RWPE1 (cell line): ENCODE results near the gene ATP9A.

ENCODE experiments used
- CTCF ChIA-PET: fragments of 350-600 bp; sonication (Branson Sonifier 250); formaldehyde crosslinking; extraction: SDS; loops from one replicate; lab custom pipeline; 2021; lab: Yijun Ruan, JAX
- POLR2A ChIA-PET: fragments of 400-600 bp; formaldehyde crosslinking; extraction: SDS; loops from one replicate; lab custom pipeline; 2020; ENCODE audit warnings: antibody characterized with exemption; ENCODE audit not compliant: low non-redundant PET; lab: Yijun Ruan, JAX
- DNase-seq: peaks from one replicate; pipeline ENCODE4 v3.0.0; 2012; ENCODE audit warnings: low spot score
- H3K27ac ChIP-seq: fragments of 450-650 bp; 2 replicates; pipeline ENCODE4 v1.5.1; 2017
- TF ChIP-seq, protein P1 (sequence below): fragments of 450-650 bp; conservative IDR thresholded peaks from 2 replicates; pipeline ENCODE4 v1.5.1; 2017; ENCODE audit warnings: low read depth, mild to moderate bottlenecking

The ATP9A gene

DNA sequence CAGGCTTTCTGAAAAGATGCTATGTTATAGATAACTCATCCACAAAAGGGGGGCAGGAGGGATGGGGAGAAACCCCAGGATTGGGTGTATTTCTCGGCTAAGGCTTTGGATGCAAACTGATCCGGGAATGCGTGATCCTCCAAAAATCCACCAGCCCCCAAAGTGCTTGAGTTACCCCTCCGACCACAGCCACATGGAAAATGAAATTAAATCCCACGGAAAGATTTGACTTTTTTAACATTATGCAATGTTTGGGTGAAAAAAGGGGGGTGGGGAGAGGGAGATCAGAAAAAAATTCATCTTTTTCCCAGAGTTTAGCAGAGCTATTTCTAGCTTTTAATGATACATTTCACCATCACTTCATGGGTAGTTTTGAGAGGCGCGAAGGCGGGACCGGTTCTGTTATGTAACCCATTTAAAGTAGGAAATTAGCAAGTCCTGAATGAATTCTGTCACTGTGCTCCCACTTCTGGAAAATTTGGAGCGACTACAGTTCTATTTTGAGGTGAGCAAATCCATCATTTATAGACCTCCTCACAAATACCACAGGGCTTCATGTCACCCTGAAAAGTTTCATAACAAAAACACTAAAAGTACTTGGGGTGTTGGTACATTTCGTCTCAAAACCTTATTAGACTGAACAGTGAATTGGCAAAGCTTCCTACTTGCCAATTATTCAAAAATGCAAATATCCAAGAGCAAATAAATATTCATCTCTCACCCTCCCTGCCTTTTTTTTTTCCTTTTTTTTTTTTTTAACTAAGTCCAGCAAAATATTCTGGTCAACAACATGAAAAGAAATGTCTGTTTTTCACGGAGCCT is 173.7 kb downstream of the ATP9A start:
- TF ChIP-seq, protein P1, sequence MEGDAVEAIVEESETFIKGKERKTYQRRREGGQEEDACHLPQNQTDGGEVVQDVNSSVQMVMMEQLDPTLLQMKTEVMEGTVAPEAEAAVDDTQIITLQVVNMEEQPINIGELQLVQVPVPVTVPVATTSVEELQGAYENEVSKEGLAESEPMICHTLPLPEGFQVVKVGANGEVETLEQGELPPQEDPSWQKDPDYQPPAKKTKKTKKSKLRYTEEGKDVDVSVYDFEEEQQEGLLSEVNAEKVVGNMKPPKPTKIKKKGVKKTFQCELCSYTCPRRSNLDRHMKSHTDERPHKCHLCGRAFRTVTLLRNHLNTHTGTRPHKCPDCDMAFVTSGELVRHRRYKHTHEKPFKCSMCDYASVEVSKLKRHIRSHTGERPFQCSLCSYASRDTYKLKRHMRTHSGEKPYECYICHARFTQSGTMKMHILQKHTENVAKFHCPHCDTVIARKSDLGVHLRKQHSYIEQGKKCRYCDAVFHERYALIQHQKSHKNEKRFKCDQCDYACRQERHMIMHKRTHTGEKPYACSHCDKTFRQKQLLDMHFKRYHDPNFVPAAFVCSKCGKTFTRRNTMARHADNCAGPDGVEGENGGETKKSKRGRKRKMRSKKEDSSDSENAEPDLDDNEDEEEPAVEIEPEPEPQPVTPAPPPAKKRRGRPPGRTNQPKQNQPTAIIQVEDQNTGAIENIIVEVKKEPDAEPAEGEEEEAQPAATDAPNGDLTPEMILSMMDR, result no peak
- no peak overlapping the region for H3K27ac ChIP-seq
- no peak for DNase-seq
- ChIA-PET POLR2A (no interaction called here), CTCF (interaction anchor here (0.6 to 4.9 kb wide), 49 partner anchors 8 to 1615 kb away, joined by 3 to 73 read pairs (median 5); no protein-coding TSS in a partner anchor)

DNA sequence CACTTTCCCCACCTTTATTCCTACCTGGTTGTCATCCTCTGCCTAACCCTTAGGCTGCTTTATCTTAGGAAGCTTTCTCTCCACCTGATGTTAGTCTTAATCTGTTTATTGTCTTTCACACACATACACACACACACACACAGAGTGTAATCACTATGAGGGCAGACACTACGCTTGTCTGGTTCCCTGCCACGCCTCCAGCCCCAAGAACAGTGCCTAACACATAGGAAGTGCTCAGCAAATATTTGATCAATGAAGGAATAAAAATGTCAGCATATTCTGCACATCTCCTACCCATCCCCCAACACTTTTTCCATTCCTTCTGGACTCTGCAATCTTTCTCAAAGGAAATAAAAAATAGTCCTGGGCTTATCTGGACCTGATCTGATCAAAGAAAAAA is 174.6 kb downstream of the ATP9A start:
- CTCF ChIA-PET, result no interaction called here
- no peak for DNase-seq

DNA sequence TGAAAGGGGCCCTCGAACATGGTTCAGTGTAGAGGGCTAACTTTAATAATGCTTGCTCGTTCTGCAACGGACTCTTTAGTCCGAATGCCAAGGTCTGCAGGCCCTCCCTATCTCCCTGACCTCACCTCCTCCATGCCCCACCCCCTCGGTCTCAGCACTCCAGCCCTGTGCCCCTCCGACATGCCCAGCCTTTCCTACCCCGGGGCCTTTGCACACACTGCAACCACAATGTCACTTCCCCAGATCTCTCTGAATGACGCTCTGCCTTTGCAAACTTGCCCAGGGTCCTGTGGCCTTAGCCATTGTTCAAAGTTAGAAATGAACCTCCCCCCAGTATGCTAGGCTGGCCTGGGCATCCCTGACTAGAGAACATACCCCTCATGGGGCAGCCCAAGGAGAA is 175.6 kb downstream of the ATP9A start:
- ChIA-PET CTCF (interaction anchor here (0.6 kb wide), 1 partner anchor 407 kb away, joined by 3 read pairs; no protein-coding TSS in a partner anchor), POLR2A (no interaction called here)
- TF ChIP-seq, protein P1, result no peak
- DNase-seq, result no peak
- H3K27ac ChIP-seq, result no peak overlapping the region

More for the DNA sequence above, 174.6 kb downstream of the ATP9A start:
- H3K27ac ChIP-seq, result no peak overlapping the region
- POLR2A ChIA-PET, result no interaction called here
- TF ChIP-seq, protein P1, result no peak

DNA sequence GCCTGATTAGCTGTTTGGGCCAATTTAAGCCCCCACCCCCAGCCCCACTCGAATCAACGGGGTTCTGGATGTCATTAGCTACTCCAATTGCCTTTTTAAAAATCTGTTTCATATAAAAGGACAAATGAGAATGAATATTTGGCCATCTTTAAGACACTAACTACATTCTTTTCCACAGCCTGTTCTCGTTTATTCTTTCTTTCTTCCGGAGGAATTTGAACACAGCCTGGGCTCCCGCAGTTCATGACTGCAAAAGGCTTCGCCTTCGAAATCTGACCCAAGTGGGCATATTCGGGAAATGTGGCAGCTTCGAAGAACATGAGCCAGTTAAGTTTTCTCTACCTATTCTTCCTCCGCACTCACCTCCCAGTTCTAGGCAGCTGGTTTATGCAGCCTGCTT is 176.3 kb downstream of the ATP9A start:
- no peak overlapping the region for H3K27ac ChIP-seq
- TF ChIP-seq, protein P1, result no peak
- ChIA-PET POLR2A (no interaction called here), CTCF (interaction anchor here (0.6 to 1.3 kb wide), 4 partner anchors 206 to 604 kb away, joined by 3 to 7 read pairs (median 5); no protein-coding TSS in a partner anchor)
- no peak for DNase-seq

DNA sequence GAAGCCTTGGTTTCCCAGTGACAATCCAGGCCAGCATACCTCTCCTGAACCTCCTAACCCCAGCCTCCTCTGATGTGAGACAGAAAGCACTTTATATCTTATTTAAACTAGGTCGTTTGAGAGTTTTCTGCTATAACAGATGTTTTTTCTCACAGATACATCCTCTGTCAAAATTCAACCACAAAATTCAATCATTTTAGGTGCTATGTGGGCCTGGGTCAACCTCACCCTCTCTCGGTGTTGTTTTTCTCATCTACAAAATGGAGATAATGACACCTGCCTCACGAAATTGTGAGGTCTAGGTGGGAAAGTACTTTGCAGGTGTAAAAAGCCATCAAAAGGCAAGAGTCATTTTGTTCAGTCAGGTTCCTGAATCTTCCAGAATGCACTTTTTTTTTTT is 179.4 kb downstream of the ATP9A start:
- H3K27ac ChIP-seq, result no peak overlapping the region
- ChIA-PET CTCF (no interaction called here), POLR2A (no interaction called here)
- TF ChIP-seq, protein P1, result no peak
- DNase-seq, result no peak

DNA sequence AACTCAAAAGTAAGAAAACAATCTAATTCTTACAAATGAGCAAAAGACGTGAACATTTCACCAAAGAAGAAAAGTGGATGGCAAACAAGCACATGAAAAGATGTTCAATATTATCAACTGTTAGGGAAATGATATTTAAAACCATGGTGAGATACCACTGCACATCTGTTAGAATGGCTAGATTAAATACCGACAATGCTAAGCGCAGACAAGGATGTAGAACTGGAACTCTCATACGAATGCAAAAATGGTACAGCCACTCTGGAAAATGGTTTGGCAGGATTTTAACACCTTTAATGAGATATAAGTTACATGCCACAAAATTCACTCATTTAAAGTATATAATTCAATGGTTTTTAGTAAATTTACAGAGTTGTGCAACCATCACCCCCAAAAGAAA is 181.0 kb downstream of the ATP9A start:
- H3K27ac ChIP-seq, result no peak overlapping the region
- CTCF ChIA-PET, result interaction anchor here (0.5 to 1.8 kb wide), 2 partner anchors 7 to 140 kb away, joined by 3 to 11 read pairs; no protein-coding TSS in a partner anchor
- POLR2A ChIA-PET, result no interaction called here
- no peak for DNase-seq
- TF ChIP-seq, protein P1, result no peak
